Activated CD4-positive, alpha-beta T cell treated with anti-CD3 and anti-CD28 coated beads, Interleukin-2, Interleukin-6, amounts not matched to agents 100 ng/mL and 50 ng/mL, durations not matched to agents 16 hours and 8 hours (primary cell): ENCODE results near the gene GNB1L.

Experiments used
- DNase-seq: peaks from one replicate; pipeline ENCODE4 v3.0.0-alpha.2; 2020

The GNB1L gene

DNA sequence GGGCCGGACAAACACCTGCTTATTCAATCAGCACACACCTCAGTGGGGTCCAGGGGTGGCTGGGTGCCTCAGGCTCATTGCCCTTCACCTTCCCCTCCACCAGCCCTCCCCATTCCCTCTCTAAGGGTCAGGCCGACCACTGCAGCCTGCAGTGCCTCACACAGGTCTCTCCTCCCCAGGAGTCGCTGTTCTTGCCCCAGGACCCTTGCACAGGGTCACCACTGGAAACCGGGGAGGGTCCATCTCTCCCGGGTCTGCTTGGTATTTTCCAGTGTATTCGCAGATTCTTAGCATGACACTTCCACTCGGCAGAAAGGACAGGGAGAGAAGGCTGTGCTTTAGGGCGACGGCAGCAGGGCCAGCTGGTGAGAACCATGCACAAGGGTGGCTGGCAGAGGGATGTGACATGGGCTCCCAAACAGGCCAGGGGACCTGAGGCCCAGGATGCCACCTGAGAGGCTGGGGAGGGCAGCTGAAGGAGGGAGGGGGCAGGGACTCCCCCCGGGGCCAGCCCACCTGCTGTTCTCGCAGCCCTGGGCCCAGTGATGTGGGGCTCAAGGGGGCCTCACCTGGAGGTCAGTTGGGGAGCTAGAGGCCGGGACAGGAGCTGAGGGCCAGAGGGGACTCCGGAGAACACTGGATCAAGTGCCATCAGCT is 110.2 kb downstream of the GNB1L start:
- no peak for DNase-seq

DNA sequence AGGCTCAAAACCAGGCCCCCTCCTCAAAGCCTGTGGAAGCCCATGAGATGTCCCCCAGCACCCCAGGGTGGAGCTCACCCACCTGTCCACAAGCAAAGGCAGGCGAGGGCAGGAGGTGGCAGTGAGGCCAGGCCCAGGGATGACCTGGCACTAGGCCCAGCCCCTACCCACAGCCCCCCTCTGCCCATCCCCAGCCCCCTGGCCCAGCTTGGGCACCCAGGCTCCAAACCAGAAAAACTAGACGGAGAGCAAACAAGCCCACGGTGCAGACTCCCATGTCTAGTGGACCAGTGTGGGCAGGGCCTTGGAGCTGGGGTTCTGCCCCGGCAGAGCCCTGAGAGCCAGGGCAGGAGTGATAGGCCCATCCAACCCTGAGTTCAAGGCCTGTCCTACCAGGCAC is 111.0 kb downstream of the GNB1L start:
- DNase-seq, result no peak

DNA sequence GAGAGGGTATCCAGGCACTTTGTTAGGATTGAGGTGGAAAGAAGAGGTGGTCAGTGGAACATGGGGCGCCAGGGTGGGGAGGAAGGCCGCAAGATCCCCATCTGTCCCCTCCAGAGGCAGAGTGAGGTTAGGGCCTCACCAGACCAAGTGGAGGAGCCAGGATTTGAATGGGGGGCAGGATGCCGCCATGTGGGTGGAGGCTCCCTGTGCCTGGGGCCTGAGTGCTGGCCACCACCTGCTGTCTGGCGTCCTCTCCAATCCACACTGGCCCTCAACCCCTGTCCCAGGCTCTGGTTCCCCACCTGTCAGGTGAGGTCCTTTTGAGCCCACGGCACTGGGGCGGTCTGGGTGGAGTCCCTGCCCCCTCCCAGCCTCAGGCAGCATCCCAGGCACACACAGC is 111.6 kb downstream of the GNB1L start:
- no peak for DNase-seq

DNA sequence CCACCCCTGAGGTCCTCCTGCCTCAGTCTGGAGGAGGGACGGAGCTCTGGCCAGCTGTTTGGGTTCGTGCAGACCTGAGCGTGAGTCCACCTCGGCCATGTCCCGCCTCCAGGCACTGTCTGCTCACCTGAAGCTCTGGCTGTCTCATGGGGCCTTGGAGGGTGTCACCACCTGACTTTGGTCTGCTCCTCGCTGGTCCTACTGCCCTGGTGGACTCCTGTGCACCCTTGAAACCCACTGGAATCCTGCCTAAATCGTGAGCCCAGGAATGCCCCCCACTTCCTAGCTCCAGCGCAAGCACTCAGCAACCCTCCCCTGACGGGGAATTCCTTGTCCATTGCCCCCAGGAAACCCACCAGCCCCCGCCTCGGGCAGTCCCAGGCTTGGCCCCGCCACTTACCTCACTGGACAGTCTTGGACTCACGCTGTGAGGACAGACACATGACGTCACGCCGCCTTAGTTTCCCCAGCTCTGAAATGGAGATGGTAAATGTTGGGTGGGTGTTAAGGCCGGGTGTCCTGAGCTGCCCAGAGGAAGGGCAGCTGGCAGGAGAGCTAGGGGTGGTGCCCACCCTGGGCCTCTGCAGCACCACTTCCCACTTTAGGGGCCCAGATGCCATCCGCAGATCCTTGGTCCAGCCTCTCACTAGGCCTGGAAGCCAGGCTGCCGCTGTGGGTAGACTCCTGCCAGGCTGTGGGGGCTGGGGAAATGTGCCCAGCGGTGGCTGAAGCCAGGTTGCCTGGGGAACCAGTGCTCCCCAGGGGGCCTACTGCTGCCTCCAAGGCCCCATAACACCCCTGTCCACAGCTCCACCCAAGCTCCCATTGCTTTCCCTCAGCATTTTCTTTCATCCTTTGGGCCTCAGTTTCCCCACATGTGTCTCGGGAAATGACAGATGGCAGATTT is 112.3 kb downstream of the GNB1L start:
- DNase-seq, result no peak

DNA sequence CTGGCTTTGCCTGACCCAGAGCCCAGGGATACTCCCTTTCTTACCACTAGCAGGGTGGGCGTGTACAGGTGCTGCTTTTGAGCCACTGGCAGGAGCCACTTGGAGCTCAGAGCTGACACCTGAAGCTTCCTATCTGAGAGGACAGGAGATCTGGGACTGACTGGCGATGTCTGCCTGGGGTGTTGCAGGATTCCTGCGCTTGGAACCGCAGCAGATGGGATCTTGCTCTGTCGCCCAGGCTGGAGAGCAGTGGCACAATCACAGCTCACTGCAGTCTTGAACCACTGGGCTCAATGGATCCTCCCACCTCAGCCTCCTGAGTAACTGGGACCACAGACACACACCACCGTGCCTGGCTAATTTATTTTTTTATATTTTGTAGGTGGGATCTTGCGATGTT is 113.6 kb downstream of the GNB1L start:
- no peak for DNase-seq

DNA sequence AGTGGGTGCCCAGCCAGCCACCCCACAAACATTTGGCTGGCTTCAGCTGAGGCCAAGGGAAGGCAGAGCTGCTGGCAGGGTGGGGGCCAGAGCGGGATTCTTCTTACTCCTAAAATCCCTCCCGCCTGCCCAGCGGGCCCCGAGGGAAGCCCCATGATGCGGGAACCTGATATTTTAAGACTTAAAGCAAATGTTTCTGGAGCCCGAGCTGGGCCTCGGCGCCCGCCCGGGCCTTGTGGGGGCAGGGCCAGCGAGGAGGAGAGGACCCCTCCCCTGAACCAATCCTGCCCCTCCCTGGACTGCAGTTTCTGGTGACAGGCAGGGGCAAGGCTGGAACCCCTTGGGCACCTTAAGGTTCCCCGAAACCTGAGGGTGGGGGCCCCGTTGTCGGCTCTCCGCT is 114.1 kb downstream of the GNB1L start:
- no peak for DNase-seq

DNA sequence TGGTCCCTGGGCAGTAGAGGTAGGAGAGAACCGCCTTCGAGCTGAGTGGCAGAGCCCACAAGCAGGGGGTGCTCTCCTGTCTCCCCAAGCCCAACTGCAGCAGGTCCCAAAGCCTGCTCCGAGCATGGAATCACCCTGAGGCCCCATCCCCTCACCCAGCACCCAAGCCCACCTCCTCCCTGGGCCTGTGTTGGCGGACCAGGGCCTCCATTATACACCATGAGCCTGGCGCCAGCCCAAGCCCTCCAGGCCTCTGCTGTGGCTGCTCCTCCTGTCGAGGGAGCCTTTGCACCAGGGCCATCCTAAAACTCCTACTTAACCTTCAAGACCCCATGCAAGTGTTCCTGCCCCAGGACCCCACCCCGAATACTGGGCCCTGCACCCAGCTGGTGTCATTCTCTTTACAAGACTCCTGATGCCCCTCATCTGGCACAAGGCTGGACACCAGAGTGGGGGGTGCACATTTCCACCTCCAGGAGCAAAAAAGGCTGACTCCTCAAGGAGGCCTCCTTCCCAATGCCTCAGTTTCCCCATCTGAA is 114.7 kb downstream of the GNB1L start:
- DNase-seq, result no peak

DNA sequence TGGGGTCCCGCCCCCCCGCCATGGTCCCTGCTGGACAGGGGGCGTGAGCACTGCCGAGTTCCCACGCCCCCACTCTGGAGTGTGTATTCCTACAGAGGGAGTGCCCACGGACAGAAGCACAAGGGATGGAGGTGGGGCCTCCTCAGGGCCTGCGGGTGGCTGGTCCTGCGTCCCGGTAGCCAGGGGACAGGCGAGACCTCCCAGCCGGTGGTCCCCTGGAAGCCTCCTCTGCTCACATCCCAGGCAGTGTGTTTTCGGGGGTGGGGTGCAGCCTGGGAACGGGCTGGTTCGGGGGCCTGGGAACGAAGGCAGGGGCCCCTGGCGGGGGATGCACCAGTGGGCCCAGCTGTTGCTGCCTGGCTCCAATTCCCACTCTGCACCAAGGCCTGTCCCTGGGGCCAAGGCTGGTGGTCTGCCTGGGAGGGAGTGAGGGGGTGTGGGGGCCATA is 115.2 kb downstream of the GNB1L start:
- no peak for DNase-seq

DNA sequence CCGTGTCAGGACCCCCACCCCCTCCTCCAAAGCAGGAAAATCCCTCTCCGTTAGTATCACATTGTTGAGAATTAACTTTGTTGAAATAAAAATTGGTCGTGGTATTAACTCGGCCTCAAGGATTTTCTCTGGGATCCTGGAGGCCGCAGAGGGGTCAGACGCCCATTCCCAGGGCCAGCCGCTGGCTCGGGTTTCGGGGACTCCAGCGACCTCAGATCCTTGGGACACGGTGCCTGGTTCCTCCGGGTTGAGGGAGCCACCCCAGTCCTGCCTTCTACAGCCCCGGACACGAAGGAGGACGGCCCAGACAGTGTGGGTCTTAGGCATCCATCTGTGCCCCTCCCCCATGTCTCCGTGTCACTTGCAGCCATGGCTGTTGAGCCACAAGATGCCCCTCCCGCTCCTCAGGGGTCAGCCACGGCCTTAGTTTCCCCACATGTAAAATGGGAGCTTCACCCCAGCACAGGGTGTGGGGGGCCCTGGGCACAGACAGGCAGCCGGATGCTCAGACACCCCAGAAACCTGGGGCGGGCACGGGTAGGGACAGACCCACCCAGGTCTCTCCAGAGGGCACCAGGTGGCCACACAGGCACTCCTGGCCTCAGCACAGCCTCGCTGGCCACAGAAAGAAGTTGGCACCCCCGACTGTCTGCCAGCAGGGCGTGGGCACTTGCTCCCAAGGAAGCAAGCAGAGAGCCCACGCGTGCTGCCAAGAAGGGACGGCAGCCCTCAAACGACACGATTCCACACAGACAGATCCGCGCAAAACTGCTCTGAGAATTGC is 115.8 kb downstream of the GNB1L start:
- DNase-seq, result no peak

DNA sequence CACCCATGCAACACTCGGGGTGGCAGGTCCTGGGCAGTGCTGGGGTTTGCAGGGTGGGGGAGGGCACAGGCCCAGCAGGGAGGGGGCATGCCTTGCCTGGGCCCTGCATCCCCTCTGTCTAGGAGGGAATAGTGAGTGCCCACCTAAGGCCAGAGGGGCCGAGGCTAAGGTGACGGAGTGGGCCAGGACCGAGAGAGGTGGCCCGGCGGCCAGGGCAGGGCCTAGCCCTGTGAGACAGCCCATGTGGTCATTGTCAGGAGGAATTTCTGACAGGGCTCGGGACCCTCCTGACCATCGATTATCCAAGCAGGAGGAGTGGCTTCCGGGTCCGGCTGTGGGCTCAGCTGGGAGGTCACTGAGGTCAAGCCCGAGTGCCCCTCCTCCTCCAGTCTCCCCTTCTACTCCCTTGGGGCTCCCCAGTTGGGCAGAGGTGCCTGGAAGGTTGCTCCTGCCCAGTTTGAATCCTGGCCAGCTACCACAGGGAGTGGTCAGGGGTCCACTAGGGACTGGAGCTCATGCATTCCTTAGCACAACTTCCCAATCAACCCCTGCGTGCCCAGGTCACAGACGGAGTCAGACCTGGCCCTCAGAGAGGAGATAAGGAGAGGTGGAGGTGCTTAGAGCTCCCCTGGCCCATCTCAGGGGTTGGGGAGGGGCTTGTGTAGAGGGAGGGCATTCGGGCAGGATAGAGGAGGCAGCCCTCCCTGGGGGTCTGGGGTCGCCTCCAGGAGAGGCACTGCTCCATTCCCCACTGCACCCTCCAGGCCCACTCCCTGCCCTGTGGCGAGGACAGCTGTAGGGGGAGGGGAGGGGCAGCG is 116.6 kb downstream of the GNB1L start:
- DNase-seq, result no peak

DNA sequence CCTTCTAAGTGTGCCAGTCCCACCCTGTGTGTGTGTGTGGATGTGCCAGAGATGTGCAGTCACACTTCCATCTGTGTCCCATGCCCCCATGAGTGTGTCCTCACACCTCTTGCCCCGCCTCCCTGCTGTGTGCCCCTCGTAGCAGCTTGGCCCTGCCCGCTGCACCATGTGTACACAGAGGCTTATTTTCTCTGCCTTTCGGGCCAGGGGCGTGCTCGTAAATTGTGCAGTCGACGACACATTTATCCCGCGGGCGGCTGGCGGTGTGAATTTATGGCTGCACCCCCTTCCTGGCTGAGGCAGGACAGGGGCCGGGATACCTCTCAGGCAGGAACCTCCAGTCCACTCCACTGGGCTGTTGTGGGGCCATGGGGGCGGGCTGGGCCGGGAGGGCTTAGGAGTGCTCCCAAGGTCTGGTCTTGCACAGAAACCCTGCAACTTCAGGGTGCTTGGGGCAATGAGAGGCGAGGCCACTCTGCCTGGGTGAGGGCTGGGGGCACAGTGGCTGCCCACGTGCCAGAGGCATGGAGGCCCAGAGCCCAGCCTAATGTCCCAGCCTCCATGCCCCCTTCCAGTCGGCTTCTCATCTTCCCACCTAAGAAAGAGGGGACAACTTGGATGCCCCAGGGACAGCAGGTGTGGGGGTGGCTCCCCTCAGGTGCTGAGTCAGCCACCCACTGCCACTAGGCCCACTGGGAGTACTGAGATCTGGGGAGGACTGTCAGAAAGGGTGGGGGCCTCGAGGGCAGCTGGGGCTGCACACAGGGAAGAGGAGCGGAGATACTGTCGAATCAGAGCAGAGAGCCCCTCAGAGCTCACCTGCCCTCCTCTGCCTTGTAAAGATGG is 118.8 kb downstream of the GNB1L start:
- no peak for DNase-seq

DNA sequence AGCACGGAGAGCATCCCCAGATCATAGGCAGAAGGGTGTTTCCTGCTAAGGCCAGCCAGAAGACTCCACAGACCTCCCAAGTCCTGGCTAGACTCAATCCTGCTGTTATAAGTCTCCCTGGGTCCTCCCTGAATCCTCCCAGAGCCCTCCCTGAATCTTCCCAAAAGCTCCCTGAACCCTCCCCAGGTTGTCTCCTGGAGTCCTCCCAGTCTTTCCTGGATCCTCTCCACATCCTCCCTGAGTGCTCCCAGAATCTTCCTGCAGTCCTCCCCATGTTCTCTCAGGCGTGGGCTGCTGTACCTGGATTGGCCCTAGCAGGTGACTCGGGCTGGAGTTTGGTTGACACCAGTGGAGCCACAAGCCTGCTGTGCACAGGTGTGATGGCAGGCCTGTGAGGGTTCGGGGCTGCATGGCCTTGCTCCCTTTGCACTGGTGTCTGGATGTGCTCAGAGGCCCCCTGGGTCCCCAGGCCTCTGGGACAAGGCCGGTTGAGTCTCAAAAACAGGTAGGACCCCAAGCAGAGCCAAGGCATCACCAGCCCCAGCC is 119.8 kb downstream of the GNB1L start:
- no peak for DNase-seq

DNA sequence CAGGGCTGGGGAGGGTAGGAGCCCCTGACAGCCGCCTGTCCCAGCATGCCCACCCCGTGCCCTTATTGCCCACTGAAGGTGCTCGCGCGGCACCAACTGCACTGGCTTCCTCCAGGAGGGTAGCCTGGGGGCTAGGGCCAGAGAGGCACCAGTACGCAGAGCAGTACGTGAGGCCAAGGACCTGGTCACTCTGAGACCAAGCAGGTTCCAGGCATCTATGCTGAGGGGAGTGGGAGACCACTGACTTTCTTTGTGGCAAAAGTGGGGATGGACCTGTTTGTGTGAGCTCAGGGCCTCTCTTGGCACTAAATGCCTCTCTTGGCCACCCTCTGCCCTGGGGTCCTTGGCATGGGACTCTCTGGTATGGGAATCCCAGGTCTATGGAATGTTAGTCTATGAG is 120.5 kb downstream of the GNB1L start:
- DNase-seq, result no peak

DNA sequence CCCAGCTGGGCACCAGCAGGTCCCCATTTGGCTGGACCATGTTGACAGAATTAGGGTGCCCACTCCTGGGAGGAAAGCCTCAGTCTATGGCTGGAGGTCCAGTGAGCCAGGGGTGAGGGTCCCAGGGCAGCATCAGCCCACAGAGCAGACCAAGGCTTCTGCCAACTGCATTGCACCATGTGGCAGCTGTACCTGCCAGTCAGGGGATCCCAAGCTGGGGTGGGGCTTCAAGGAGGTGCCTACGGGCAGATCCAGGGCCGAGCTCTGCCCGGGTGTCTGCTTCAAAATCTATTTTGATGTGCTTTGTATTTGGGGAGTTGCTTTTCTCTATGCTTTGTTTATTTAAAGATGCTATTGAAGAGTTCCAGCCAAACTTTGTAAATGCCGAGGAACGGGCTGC is 120.9 kb downstream of the GNB1L start:
- no peak for DNase-seq
